Kidney (tissue), 14 donors: Measurements from ENCODE around the gene RGS1. TPM values are rescaled to one million over a fixed set of nuclear protein-coding genes. Genes with fewer than 3 reads are reported as not detected.

Experiments used
- DNase-seq, 5 donors: peaks; one replicate each; pipeline ENCODE4 v3.0.0-alpha.2; 2013 to 2020
- FAIRE-seq: peaks from 2 replicates; lab custom pipeline; 2012; peaks lifted over from hg19 to GRCh38; lab: Jason Lieb, UNC
- H3K27ac ChIP-seq, 2 donors: one replicate each; pipeline ENCODE4 v1.7.0; 2013; ENCODE audit warnings: low read depth in 2 of 2, low read length in 2 of 2, inconsistent platforms in 1 of 2
- H3K27me3 ChIP-seq: one replicate; pipeline ENCODE4 v1.7.1; 2013; ENCODE audit warnings: low read length, inconsistent platforms; ENCODE audit not compliant: control insufficient read depth, insufficient read depth
- H3K36me3 ChIP-seq, 3 donors: one replicate each; pipeline versions ENCODE4 v1.7.0 to v1.7.1; 2013; ENCODE audit warnings: low read length in 3 of 3, control low read depth in 1 of 3, inconsistent platforms in 1 of 3; ENCODE audit not compliant: insufficient read depth in 3 of 3, control insufficient read depth in 2 of 3
- H3K4me1 ChIP-seq, 3 donors: one replicate each; pipeline versions ENCODE4 v1.7.0 to v1.7.1; 2013; ENCODE audit warnings: low read length in 3 of 3, inconsistent platforms in 1 of 3, low read depth in 1 of 3; ENCODE audit not compliant: control insufficient read depth in 2 of 3, insufficient read depth in 2 of 3
- H3K4me3 ChIP-seq, 3 donors: one replicate each; pipeline versions ENCODE4 v1.7.0 to v1.8.1; 2013; ENCODE audit warnings: low read length in 3 of 3, control low read depth in 1 of 3, inconsistent platforms in 1 of 3
- H3K9ac ChIP-seq, 3 donors: one replicate each; pipeline versions ENCODE4 v1.7.0 to v1.7.1; 2013; ENCODE audit warnings: low read length in 3 of 3, control low read depth in 1 of 3, inconsistent platforms in 1 of 3
- H3K9me3 ChIP-seq, 3 donors: one replicate each; pipeline versions ENCODE4 v1.7.0 to v1.7.1; 2013; ENCODE audit warnings: low read length in 3 of 3, control low read depth in 1 of 3, inconsistent platforms in 1 of 3; ENCODE audit not compliant: control insufficient read depth in 2 of 3, insufficient read depth in 1 of 3
- intact Hi-C: fragments of 100-400 bp; cut with DNase I; formaldehyde crosslinking; loops from one replicate; pipeline ENCODE4 v1.11.1; 2022
- polyA plus RNA-seq: library from polyadenylated mRNA; stranded (reverse); fragments of 350-450 nt; fragmentation: Illumina TruSeq; extraction: RNeasy Lipid Tissue Mini Kit (QIAGEN cat#74804); gene quantifications from one replicate; pipeline ENCODE4 v1.2.3, GENCODE V29; 2014; ENCODE audit warnings: low read depth, low replicate concordance; ENCODE audit not compliant: insufficient read depth
- total RNA-seq: library from RNA; stranded (reverse); fragmentation: NEBNext Ultra II Directional; extraction: Animal tissue kit (Norgen Biotek cat#: 25700); gene quantifications from one replicate; pipeline ENCODE4 v1.2.1, GENCODE V29; 2021
- TF ChIP-seq, protein P1 (sequence below): IDR thresholded peaks from 3 replicates; pipeline ENCODE4 v1.5.1; 2012; ENCODE audit warnings: mild to moderate bottlenecking, moderate library complexity, borderline replicate concordance; ENCODE audit not compliant: insufficient read depth; ENCODE audit errors: extremely low read depth
- donor health status: control.
- donor health status: control.
- donor health status: control.
- donor health status: control.
- donor health status: control.
- donor health status: DM: yes; HTN: yes; CAD: no.
- donor health status: Normal renal cell carcinoma (clear cell type).

Gene RGS1
- total and polyA plus RNA-seq, 2 donors from 2014 or later: 5.0 to 50.2 TPM

DNA sequence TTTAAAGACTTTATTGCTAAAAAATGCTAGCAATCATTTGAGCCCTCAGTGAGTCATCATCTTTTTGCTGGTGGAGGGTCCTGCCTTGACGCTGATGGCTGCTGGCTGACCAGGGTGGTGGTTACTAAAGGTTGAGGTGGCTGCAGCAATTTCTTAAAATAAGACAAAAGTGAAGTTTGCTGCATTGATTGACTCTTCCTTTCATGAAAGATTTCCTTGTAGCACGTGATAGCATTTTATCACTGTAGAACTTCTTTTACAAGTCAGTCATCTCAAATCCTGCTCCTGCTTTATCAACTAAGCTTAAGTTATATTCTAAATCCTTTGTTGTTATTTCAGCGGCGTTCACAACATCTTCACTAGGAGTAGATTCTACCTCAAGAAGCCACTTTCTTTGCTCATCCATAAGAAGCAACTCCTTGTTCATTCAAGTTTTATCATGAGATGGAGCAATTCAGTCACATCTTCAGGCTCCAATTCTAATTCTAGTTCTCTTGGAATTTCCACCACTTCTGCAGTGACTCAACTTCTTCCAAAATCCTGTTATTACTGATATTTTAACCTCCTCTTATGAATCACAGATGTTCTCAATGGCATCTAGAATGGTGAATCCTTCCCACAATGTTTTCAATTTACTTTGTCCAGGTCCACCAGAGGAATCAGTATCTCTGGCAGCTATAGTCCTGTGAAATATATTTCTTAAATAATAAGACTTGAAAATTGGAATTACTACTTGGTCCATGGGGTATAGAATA, 17.6 kb upstream of the RGS1 start:
- no peak overlapping the region for H3K9ac ChIP-seq

DNA sequence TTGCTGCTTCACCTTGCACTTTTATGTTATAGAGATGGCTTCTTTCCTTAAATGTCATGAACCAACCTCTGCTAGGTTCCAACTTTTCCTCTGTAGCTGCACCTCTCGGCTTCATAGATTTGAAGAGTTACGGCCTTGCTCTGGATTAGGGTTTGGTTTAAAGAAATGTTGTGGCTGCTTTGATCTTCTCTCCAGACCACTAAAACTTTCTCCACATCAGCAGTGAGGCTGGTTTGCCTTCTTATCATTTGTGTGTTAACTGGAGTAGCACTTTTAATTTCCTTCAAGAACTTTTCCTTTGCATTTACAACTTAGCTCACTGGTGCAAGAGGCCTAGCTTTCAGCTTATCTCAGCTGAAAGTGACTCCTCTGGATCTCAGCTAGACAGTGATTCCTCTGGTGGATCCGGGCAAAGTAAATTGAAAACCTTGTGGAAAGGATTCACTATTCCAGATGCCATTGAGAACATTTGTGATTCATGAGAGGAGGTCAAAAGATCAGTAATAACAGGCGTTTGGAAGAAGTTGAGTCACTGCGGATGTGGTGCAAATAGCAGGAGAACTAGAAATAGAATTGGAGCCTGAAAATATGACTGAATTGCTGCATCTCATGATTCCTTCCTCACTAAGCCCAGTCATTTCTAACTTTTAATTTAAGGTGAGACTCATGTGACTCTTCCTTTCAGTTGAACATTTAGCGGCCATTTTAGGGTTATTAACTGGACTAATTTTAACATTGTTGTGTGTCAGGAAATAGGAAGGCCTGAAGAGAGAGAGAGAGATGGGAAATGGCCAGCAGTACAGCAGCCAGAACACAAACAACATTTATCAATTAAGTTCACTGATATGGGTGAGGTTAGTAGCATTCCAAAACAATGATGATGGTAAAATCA, 16.2 kb upstream of the RGS1 start:
- intact Hi-C loops: no loop called here
- no peaks in the 10 kb centered on the region for H3K9me3 ChIP-seq
- FAIRE-seq: no peak
- no peaks in the 10 kb centered on the region for H3K4me1 ChIP-seq
- no peaks in the 10 kb centered on the region for H3K27me3 ChIP-seq
- TF ChIP-seq, protein P1, sequence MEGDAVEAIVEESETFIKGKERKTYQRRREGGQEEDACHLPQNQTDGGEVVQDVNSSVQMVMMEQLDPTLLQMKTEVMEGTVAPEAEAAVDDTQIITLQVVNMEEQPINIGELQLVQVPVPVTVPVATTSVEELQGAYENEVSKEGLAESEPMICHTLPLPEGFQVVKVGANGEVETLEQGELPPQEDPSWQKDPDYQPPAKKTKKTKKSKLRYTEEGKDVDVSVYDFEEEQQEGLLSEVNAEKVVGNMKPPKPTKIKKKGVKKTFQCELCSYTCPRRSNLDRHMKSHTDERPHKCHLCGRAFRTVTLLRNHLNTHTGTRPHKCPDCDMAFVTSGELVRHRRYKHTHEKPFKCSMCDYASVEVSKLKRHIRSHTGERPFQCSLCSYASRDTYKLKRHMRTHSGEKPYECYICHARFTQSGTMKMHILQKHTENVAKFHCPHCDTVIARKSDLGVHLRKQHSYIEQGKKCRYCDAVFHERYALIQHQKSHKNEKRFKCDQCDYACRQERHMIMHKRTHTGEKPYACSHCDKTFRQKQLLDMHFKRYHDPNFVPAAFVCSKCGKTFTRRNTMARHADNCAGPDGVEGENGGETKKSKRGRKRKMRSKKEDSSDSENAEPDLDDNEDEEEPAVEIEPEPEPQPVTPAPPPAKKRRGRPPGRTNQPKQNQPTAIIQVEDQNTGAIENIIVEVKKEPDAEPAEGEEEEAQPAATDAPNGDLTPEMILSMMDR: no peak
- no peak for DNase-seq
- no peak overlapping the region for H3K9ac ChIP-seq
- H3K4me3 ChIP-seq: no peak overlapping the region
- no peak overlapping the region for H3K27ac ChIP-seq
- H3K36me3 ChIP-seq: no peaks in the 10 kb centered on the region

More for the DNA sequence above, 17.6 kb upstream of the RGS1 start:
- H3K9me3 ChIP-seq: no peaks in the 10 kb centered on the region
- no peaks in the 10 kb centered on the region for H3K27me3 ChIP-seq
- TF ChIP-seq, protein P1: no peak
- no peak overlapping the region for H3K27ac ChIP-seq
- H3K4me1 ChIP-seq: no peaks in the 10 kb centered on the region
- no peaks in the 10 kb centered on the region for H3K36me3 ChIP-seq
- intact Hi-C loops: no loop called here
- FAIRE-seq (no peak), DNase-seq (no peak)
- no peak overlapping the region for H3K4me3 ChIP-seq

DNA sequence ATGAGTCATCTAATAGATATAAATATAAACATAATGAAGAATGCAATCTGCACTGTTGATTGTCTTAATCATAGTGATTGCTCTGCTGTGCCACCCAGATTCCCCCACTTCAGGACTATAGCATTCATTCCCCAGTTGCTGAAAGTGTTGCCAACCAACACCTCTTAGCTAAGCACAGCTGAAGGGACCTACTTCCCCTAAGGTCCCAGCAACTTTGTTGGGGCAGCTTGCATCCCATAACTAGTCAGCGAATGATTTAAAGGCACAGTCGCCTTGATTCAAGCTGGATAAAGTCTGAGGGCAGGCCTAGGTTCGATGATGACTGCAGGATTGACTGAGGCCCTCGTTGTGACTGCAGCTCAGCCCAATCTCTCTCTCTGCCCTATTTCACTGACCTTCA, 14.3 kb upstream of the RGS1 start:
- H3K4me3 ChIP-seq: no peak overlapping the region
- no peaks in the 10 kb centered on the region for H3K4me1 ChIP-seq
- intact Hi-C loops: no loop called here
- H3K36me3 ChIP-seq: no peaks in the 10 kb centered on the region
- H3K27ac ChIP-seq: no peak overlapping the region
- H3K9ac ChIP-seq: no peak overlapping the region
- H3K27me3 ChIP-seq: no peaks in the 10 kb centered on the region
- DNase-seq (no peak), FAIRE-seq (no peak)
- TF ChIP-seq, protein P1: no peak
- no peaks in the 10 kb centered on the region for H3K9me3 ChIP-seq
